RWPE2 (cell line): ENCODE measurements around the gene MTCH2.

Experiments used
- ATAC-seq: fragments of 200-7000 bp; cut with Tn5 transposase; 3 replicates; pipeline ENCODE4 v1.9.1; 2021; ENCODE audit warnings: low read depth
- DNase-seq: peaks from one replicate; pipeline ENCODE4 v3.0.0-alpha.2; 2020; ENCODE audit warnings: low spot score
- H3K27ac ChIP-seq: fragments of 450-650 bp; 2 replicates; pipeline ENCODE4 v1.5.1; 2017; ENCODE audit warnings: mild to moderate bottlenecking; ENCODE audit not compliant: poor library complexity, severe bottlenecking
- H3K27me3 ChIP-seq: fragments of 250-450 bp; sonication (Bioruptor Pico); 2 replicates; pipeline ENCODE4 v1.5.1; 2021; ENCODE audit warnings: mild to moderate bottlenecking, moderate library complexity; ENCODE audit not compliant: insufficient read depth, poor library complexity, severe bottlenecking
- H3K36me3 ChIP-seq: fragments of 250-450 bp; sonication (Bioruptor Pico); 2 replicates; pipeline ENCODE4 v1.5.1; 2020; ENCODE audit warnings: low read depth, mild to moderate bottlenecking, moderate library complexity
- H3K4me1 ChIP-seq: fragments of 250-450 bp; sonication (Bioruptor Pico); 2 replicates; pipeline ENCODE4 v1.5.1; 2021; ENCODE audit warnings: mild to moderate bottlenecking, moderate library complexity; ENCODE audit not compliant: insufficient read depth, poor library complexity, severe bottlenecking
- H3K4me3 ChIP-seq: fragments of 250-450 bp; sonication (Bioruptor Pico); 2 replicates; pipeline ENCODE4 v1.5.1; 2021; ENCODE audit warnings: mild to moderate bottlenecking, moderate library complexity; ENCODE audit not compliant: severe bottlenecking
- H3K9me3 ChIP-seq: fragments of 250-450 bp; sonication (Bioruptor Pico); 2 replicates; pipeline ENCODE4 v1.5.1; 2021; ENCODE audit warnings: mild to moderate bottlenecking, moderate library complexity; ENCODE audit not compliant: severe bottlenecking
- TF ChIP-seq, protein P1 (sequence below): fragments of 450-650 bp; IDR thresholded peaks from one replicate; pipeline ENCODE4 v1.5.1; 2017; ENCODE audit warnings: mild to moderate bottlenecking, moderate library complexity; ENCODE audit not compliant: poor library complexity, severe bottlenecking

The MTCH2 gene

DNA sequence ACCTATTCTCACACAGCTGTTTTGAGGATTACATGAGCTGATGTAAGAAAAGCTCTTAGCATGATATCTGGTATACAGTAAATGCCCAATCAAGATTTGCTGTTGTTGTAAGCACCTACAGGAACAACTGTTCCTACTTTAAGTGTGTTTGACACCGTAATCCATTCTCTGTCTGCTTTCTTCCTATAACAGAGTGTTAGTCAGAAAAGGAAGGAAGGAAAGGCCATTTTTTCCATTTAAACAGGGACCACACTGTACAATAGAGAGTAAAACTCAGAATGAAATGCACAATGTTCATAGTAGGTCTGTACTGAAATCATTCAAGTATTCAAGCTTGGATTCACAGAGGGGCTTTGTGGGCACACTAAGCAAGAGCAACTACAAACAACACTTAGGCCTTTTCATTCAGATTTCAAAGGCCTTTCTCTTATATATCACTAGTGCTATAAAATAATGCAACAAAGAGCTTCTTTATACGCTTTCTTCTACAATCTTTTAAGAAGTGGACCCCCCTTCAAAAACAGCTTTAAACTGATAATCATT, 21.5 kb downstream of the MTCH2 start:
- Histone ChIP-seq H3K4me3 (no peak overlapping the region), H3K27ac (no peak overlapping the region), H3K9me3 (no peaks in the 10 kb centered on the region), H3K27me3 (no peaks in the 10 kb centered on the region), H3K36me3 (peaks cover 81% of the 10 kb centered on the region), H3K4me1 (no peaks in the 10 kb centered on the region)
- ATAC-seq: no peak
- TF ChIP-seq, protein P1, sequence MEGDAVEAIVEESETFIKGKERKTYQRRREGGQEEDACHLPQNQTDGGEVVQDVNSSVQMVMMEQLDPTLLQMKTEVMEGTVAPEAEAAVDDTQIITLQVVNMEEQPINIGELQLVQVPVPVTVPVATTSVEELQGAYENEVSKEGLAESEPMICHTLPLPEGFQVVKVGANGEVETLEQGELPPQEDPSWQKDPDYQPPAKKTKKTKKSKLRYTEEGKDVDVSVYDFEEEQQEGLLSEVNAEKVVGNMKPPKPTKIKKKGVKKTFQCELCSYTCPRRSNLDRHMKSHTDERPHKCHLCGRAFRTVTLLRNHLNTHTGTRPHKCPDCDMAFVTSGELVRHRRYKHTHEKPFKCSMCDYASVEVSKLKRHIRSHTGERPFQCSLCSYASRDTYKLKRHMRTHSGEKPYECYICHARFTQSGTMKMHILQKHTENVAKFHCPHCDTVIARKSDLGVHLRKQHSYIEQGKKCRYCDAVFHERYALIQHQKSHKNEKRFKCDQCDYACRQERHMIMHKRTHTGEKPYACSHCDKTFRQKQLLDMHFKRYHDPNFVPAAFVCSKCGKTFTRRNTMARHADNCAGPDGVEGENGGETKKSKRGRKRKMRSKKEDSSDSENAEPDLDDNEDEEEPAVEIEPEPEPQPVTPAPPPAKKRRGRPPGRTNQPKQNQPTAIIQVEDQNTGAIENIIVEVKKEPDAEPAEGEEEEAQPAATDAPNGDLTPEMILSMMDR: no peak
- no peak for DNase-seq

- no peaks in the 10 kb centered on the region for H3K27me3 ChIP-seq
- H3K9me3 ChIP-seq: no peaks in the 10 kb centered on the region
- peaks cover 50% of the 10 kb centered on the region for H3K36me3 ChIP-seq
- H3K4me3 ChIP-seq: no peak overlapping the region
- H3K4me1 ChIP-seq: no peaks in the 10 kb centered on the region
- DNase-seq: no peak
- ATAC-seq: no peak
- TF ChIP-seq, protein P1: peak; percentile 34
- H3K27ac ChIP-seq: no peak overlapping the region
Measured at GRCh38 chr11:47617417-47617809, 24.9 kb downstream of the MTCH2 start.

GRCh38 chr11:47616726-47617416, 25.5 kb downstream of the MTCH2 start:
- no peaks in the 10 kb centered on the region for H3K4me1 ChIP-seq
- no peaks in the 10 kb centered on the region for H3K9me3 ChIP-seq
- no peak overlapping the region for H3K4me3 ChIP-seq
- TF ChIP-seq, protein P1: peak; percentile 70
- H3K36me3 ChIP-seq: peaks cover 45% of the 10 kb centered on the region
- H3K27me3 ChIP-seq: no peaks in the 10 kb centered on the region
- DNase-seq (no peak), ATAC-seq (peak; percentile 67; the same call in 1 of the 3 replicates)
- H3K27ac ChIP-seq: no peak overlapping the region

DNA sequence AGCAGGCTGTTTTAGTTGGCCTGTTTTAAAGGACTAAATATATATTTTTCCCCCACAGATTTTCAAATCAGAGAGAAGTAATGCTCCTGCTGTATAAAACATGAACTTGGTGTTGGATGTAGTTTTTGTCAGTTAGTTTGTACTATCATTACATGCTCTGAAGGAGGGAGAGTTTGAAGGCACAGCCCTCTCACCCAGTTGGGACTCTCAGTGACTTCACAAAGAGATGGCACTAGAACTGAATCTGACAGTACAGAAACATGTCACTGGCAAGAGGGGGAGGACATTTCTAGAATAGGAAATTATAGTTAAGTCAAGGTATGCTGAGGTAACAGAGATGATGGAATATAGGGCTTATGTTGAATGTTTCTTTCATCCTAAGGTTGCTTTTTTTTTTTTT, 27.1 kb downstream of the MTCH2 start:
- H3K27me3 ChIP-seq: no peaks in the 10 kb centered on the region
- no peak overlapping the region for H3K4me3 ChIP-seq
- no peaks in the 10 kb centered on the region for H3K9me3 ChIP-seq
- no peak for ATAC-seq
- H3K27ac ChIP-seq: no peak overlapping the region
- no peak for DNase-seq
- peaks cover 34% of the 10 kb centered on the region for H3K36me3 ChIP-seq
- TF ChIP-seq, protein P1: no peak
- H3K4me1 ChIP-seq: no peaks in the 10 kb centered on the region

GRCh38 chr11:47611348-47611794, 31.0 kb downstream of the MTCH2 start:
- H3K4me3 ChIP-seq: no peak overlapping the region
- no peak for DNase-seq
- TF ChIP-seq, protein P1: no peak
- peak; percentile 13; the same call in 1 of the 3 replicates for ATAC-seq
- no peaks in the 10 kb centered on the region for H3K36me3 ChIP-seq
- H3K9me3 ChIP-seq: no peaks in the 10 kb centered on the region
- no peaks in the 10 kb centered on the region for H3K27me3 ChIP-seq
- H3K4me1 ChIP-seq: no peaks in the 10 kb centered on the region
- H3K27ac ChIP-seq: no peak overlapping the region
